Upper lobe of left lung (tissue), 4 donors: Measurements from ENCODE around the gene ADPRH.

ENCODE experiments used
- CTCF ChIP-seq, 6 experiments: fragments of 450-650 bp in 4 of 6; fragments of 200-600 bp in 2 of 6; sonication (generic) in 2 of 6; IDR thresholded peaks; one replicate each; pipeline ENCODE4 v1.5.1; 2016 to 2019; ENCODE audit warnings: antibody characterized with exemption in 6 of 6
- POLR2A ChIP-seq, 4 donors: fragments of 450-650 bp; IDR thresholded peaks; one replicate each; pipeline ENCODE4 v1.5.1; 2016 to 2017; ENCODE audit warnings: antibody characterized with exemption in 4 of 4, mild to moderate bottlenecking in 2 of 4

- TF ChIP-seq CTCF (IDR thresholded peaks at IDR 0.05) (no peak), POLR2A (IDR thresholded peaks at IDR 0.05) (no peak)
Measured at GRCh38 chr3:119534296-119534695, 45.0 kb upstream of the ADPRH start.
